GM12873 (cell line): ENCODE measurements around the gene OSBPL3.

Source experiments
- TF ChIP-seq, protein P1 (sequence below): IDR thresholded peaks from 2 replicates; pipeline ENCODE4 v1.5.1; 2012; ENCODE audit warnings: low read depth, mild to moderate bottlenecking, moderate library complexity, low read length, control low read depth; ENCODE audit not compliant: insufficient read depth; ENCODE audit errors: missing control alignments

Gene OSBPL3

DNA sequence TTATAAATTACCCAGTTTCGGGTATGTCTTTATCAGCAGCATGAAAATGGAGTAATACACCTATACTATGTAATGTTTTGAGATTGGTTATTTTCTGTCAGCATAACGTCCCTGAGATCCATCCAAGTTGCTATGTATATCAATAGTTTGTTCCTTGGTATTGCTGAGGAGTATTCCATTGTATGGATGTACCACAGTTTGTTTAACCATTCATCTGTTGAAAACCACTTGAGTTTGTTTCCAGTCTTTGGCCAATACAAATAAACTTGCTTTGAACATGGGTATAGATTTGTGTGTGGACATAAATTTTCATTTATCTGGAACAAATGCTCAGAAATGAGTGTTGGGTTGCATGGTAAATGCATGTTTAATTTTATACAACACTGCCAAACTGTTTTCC is 119.4 kb downstream of the OSBPL3 start:
- TF ChIP-seq, protein P1, sequence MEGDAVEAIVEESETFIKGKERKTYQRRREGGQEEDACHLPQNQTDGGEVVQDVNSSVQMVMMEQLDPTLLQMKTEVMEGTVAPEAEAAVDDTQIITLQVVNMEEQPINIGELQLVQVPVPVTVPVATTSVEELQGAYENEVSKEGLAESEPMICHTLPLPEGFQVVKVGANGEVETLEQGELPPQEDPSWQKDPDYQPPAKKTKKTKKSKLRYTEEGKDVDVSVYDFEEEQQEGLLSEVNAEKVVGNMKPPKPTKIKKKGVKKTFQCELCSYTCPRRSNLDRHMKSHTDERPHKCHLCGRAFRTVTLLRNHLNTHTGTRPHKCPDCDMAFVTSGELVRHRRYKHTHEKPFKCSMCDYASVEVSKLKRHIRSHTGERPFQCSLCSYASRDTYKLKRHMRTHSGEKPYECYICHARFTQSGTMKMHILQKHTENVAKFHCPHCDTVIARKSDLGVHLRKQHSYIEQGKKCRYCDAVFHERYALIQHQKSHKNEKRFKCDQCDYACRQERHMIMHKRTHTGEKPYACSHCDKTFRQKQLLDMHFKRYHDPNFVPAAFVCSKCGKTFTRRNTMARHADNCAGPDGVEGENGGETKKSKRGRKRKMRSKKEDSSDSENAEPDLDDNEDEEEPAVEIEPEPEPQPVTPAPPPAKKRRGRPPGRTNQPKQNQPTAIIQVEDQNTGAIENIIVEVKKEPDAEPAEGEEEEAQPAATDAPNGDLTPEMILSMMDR, result no peak

DNA sequence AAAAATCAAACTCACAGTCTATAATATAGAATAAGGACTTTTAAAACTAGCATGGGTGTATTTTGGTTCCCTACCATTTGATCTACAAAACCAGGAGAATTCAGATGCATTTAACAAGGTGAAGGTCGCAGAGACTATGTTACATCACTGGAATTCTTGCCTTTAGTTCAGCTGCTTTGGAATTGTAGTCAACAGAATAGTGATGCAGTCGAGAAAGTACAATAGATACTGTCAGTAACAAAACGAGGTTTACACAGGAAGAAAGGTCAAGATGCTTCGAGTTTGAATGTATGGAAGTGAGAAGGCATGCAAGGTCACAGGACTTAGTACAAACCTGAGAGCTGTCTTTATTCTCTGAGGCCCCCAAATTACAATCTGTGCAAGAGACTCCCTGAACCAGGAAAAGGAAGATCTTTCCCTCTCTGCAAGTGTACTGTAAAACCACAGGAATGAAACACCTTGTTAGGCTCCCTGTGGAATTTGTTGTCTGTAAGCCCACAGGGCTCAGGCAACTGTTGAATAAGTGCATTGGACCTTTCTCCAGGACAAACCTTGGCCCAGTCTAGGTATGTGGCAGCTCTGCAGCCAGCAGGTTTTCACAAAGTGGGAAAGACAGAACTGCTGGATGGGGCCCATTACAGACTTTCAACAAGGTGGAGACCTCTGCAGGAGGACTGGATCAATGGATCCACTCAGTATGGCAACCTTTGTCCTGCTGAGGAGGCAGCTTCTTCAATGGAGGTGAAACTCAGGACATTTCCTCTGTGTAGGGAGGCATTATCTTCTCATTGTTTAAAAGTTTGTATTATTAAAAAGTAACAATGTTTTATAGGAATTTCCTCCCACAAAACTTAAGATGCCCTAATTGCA is 121.6 kb downstream of the OSBPL3 start:
- TF ChIP-seq, protein P1, result no peak

DNA sequence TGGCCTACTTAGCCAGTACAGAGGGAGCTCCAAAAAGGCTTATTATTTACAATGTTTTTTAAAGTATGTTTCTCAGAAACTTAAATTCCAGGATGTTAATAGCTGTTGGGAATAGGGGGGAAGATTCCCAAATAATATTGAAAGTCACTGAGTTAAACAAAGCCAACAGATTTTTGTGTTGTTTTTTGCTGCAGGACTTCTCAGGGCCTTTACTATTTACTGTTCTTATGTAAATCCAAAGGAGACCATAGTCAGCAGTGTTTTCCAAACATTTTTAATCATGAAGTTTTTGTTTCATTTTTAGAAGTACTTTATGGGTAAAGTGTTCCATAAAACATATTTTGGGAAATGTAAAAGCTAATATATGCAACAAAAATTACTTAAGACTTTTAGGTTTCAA is 122.4 kb downstream of the OSBPL3 start:
- TF ChIP-seq, protein P1, result no peak

DNA sequence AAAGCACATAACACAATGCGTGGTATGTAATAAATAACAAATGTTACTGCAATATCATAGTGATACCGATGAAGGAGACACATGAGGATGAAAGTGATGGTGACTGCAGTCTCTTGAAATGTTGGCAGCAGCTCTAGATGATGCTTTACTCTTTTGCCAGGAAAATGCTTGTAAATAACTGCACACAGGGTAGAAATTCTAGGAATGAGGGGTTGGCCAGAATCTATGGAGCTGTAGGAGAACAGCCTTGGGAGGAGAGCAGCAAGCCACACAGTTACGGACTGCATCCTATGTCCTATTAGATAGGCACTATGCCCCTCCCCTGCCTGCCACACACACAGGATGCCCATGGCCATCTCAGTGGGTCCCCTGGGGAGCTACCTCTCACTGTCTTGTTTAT is 125.1 kb downstream of the OSBPL3 start:
- TF ChIP-seq, protein P1, result no peak

DNA sequence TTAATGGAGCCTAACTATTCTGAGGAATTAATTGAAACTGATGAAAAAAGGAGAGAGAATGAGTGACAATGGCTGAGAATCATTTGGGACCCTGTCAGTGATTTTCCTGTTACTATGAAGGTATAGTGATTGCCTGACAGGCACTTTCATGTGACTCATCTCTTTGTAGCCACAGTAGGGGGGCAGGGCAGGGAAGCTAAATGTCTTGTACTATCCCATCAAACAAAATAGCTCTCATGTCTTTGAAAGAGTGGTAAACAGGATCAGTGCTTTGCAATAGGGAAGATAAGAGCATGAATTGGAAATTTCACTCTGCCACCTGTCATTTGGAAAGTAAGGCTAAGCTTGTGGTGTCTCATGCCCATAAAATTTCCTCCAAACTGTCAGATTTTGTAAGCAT is 128.2 kb downstream of the OSBPL3 start:
- TF ChIP-seq, protein P1, result no peak

DNA sequence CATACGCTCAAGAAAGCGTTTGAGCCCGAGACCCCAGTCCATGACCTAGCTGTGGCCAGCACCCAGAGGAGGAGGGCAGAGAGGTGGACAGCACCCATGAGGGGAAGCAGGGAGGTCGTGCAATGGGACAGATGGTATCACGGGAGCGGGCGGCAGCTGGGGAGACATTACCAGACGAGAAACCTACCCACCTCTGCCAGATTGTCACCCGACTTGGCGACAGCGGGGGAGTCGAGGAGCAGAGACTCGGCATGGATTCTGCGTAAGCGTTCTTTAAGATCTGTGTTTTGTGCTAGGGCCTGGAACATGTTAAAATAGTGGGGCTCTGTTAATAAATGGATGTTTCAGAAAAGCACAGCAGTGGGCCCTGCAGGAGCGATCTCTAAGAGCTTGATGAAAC is 131.1 kb downstream of the OSBPL3 start:
- TF ChIP-seq, protein P1, result no peak

DNA sequence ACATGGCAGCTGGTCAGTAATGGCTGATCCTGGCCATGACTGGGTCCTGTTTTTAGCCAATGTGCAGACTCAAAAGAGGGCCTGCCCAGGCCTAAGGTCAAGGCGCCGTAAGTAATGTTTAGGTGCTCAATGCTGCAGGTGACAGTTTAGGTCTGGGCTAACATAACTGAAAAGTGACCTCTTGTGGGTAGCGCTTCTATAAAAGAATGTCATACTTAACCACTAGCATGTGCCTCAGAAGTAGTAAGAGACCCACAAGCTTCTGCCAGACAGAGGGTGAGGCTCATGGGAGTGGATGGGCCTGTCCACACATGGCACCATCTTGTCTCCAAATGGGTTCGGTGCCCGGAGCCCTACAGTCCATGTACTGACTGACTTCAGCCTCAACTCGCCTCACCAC is 132.2 kb downstream of the OSBPL3 start:
- TF ChIP-seq, protein P1, result no peak
